SK-N-SH (cell line): ENCODE data around the gene ADGRD2.

ENCODE experiments used
- CTCF ChIP-seq: fragments of 200-600 bp; sonication (generic); IDR thresholded peaks from 2 replicates; pipeline ENCODE4 v1.6.1; 2017; ENCODE audit warnings: antibody characterized with exemption, mild to moderate bottlenecking, moderate library complexity
- EZH2phosphoT487 ChIP-seq: fragments of 200-600 bp; sonication (generic); IDR thresholded peaks from 2 replicates; pipeline ENCODE4 v1.6.1; 2017; ENCODE audit warnings: low read depth, mixed run types, mild to moderate bottlenecking, antibody characterized with exemption, moderate library complexity, borderline replicate concordance
- POLR2AphosphoS5 ChIP-seq: IDR thresholded peaks from 2 replicates; pipeline ENCODE4 v1.6.1; 2012; ENCODE audit warnings: low read depth, low read length
- TCF12 ChIP-seq: IDR thresholded peaks from 2 replicates; pipeline ENCODE4 v1.4.0; 2012
- USF1 ChIP-seq: IDR thresholded peaks from 2 replicates; pipeline ENCODE4 v1.4.0; 2012; ENCODE audit warnings: low read depth, borderline replicate concordance

DNA sequence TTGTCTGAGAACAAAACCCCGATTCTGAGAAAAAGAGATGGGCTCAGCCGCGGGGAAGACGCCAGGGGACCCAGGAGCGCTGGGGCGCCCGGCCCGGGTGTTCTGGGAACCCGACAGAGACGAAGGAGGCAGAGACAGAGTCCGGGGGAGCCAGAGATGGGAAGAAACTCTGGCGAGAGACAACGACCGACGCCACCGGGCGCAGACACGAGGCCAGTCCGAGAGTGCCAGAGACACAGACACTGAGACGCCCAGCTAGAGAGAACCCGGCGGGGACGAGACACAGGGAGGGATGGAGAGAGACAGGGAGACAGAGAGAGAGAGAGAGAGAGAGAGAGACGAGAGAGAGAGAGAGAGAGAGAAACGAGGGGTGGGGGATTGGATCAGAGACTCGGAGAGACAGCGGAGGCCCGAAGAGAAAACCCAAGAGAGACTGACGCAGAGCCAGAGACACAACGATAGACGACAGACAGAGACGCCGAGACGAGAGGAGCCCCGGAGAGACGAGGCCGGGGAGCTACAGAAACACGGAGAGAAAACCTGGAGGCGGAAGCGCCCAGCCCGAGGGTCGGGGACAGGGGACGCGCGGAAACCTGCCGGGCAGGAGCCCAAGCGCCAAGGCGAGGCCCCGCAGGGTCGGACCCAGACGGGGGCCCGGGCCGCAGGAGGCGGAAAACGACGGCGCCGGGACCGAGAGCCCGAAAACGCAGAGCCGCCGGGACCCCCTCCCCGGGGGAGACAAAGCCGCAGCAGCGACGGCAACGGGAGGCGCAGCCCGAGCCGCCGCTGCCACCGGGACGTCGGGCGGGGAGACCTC, 53.7 kb downstream of the ADGRD2 start:
- TF ChIP-seq EZH2phosphoT487 (peak; percentile 96; the same call in 1 of the 2 replicates), POLR2AphosphoS5 (no peak), CTCF (no peak), USF1 (no peak), TCF12 (no peak)
